Esophagus muscularis mucosa (tissue), 4 donors: ENCODE measurements around the gene GRID1. TPM values are rescaled to one million over a fixed set of nuclear protein-coding genes. Genes with fewer than 3 reads are reported as not detected.

Experiments used
- DNase-seq: peaks from one replicate; pipeline ENCODE4 v3.0.0-alpha.2; 2017; ENCODE audit errors: extremely low spot score
- H3K27ac ChIP-seq, 4 donors: fragments of 200-600 bp; sonication (generic); replicated peaks in 1 of 4; 1 replicate in 3 of 4; 2 replicates in 1 of 4; pipeline ENCODE4 v1.5.1; 2016 to 2019; ENCODE audit warnings: mild to moderate bottlenecking in 1 of 4
- H3K27me3 ChIP-seq, 4 donors: fragments of 200-600 bp; sonication (generic); one replicate each; pipeline versions ENCODE4 v1.5.1 to v1.6.0; 2016 to 2019
- H3K36me3 ChIP-seq, 4 donors: fragments of 200-600 bp; sonication (generic); one replicate each; pipeline ENCODE4 v1.5.1; 2016 to 2019
- H3K4me1 ChIP-seq, 4 donors: fragments of 200-600 bp; sonication (generic); one replicate each; pipeline ENCODE4 v1.5.1; 2016 to 2019
- H3K4me3 ChIP-seq, 4 donors: fragments of 200-600 bp; sonication (generic); 1 replicate in 2 of 4; 2 replicates in 2 of 4; pipeline ENCODE4 v1.5.1; 2016 to 2019; ENCODE audit warnings: mild to moderate bottlenecking in 4 of 4, moderate library complexity in 1 of 4
- H3K9me3 ChIP-seq, 4 donors: fragments of 200-600 bp; sonication (generic); 1 replicate in 3 of 4; 2 replicates in 1 of 4; pipeline ENCODE4 v1.5.1; 2016 to 2019
- CTCF ChIP-seq, 3 experiments: fragments of 200-600 bp in 2 of 3; fragments of 450-650 bp in 1 of 3; sonication (generic) in 2 of 3; IDR thresholded peaks; one replicate each; pipeline ENCODE4 v1.5.1; 2017 to 2019; ENCODE audit warnings: antibody characterized with exemption in 3 of 3, mild to moderate bottlenecking in 2 of 3, moderate library complexity in 1 of 3
- EP300 ChIP-seq: sonication (generic); formaldehyde crosslinking; IDR thresholded peaks from one replicate; pipeline ENCODE4 v1.6.1; 2017; ENCODE audit warnings: antibody characterized with exemption
- POLR2A ChIP-seq: fragments of 450-650 bp; IDR thresholded peaks from one replicate; pipeline ENCODE4 v1.6.1; 2017; ENCODE audit warnings: antibody characterized with exemption, moderate library complexity, mild to moderate bottlenecking, low read depth
- POLR2AphosphoS5 ChIP-seq, 2 donors: sonication (generic); formaldehyde crosslinking; IDR thresholded peaks; one replicate each; pipeline ENCODE4 v1.6.1; 2017; ENCODE audit warnings: antibody characterized with exemption in 2 of 2
- WGBS: methylation state at CpG from one replicate; pipeline ENCODE4 v1.1.5; 2018; 5-methylcytosine and 5-hydroxymethylcytosine counted together
- intact Hi-C: fragments of 100-400 bp; cut with DNase I; formaldehyde crosslinking; loops from one replicate; pipeline ENCODE4 v1.15.1; 2023
- total RNA-seq, 4 donors: library from RNA; depleted of rRNA; stranded (reverse); fragments of >200 nt; gene quantifications; one replicate each; pipeline versions ENCODE4 v1.1.0 to v1.2.1, GENCODE V29; 2016

GRID1 gene
- total RNA-seq, 4 donors from 2014 or later: under 0.01 to 1.3 (median 1.1) TPM

- Histone ChIP-seq H3K4me1 (no peaks in the 10 kb centered on the region), H3K9me3 (no peaks in the 10 kb centered on the region), H3K27ac (no peak overlapping the region), H3K27me3 (peaks cover 0 to 10% (median 0%) of the 10 kb centered on the region in 4 donors), H3K36me3 (no peaks in the 10 kb centered on the region), H3K4me3 (no peak overlapping the region)
- 68% methylated on average over 2 of the region's 2 CpGs for WGBS
- intact Hi-C loops: no loop called here
- no peak for TF ChIP-seq POLR2AphosphoS5 (IDR thresholded peaks at IDR 0.05)
- TF ChIP-seq POLR2A: no peak
- TF ChIP-seq EP300: no peak
- TF ChIP-seq CTCF (IDR thresholded peaks at IDR 0.05): no peak
- no peak for DNase-seq
Measured at GRCh38 chr10:86289577-86289868, 77.1 kb downstream of the GRID1 start.

GRCh38 chr10:86288695-86289576 lies 77.7 kb downstream of the GRID1 start:
- intact Hi-C loops: no loop called here
- H3K27me3 ChIP-seq: peaks cover 0 to 10% (median 0%) of the 10 kb centered on the region in 4 donors
- no peak for DNase-seq
- no peak for TF ChIP-seq POLR2A
- no peak for TF ChIP-seq POLR2AphosphoS5 (IDR thresholded peaks at IDR 0.05)
- no peaks in the 10 kb centered on the region for H3K9me3 ChIP-seq
- no peaks in the 10 kb centered on the region for H3K36me3 ChIP-seq
- no peaks in the 10 kb centered on the region for H3K4me1 ChIP-seq
- 87% methylated on average over 10 of the region's 10 CpGs for WGBS
- H3K27ac ChIP-seq: no peak overlapping the region
- no peak overlapping the region for H3K4me3 ChIP-seq

GRCh38 chr10:86287966-86288579 lies 78.5 kb downstream of the GRID1 start:
- peaks cover 0 to 10% (median 0%) of the 10 kb centered on the region in 4 donors for H3K27me3 ChIP-seq
- TF ChIP-seq CTCF (IDR thresholded peaks at IDR 0.05): no peak
- no peak for TF ChIP-seq POLR2A
- no peak for TF ChIP-seq EP300
- no peak for TF ChIP-seq POLR2AphosphoS5 (IDR thresholded peaks at IDR 0.05)
- H3K9me3 ChIP-seq: no peaks in the 10 kb centered on the region
- H3K36me3 ChIP-seq: no peaks in the 10 kb centered on the region
- no peak overlapping the region for H3K27ac ChIP-seq
- intact Hi-C loops: no loop called here
- H3K4me1 ChIP-seq: no peaks in the 10 kb centered on the region
- no peak for DNase-seq
- H3K4me3 ChIP-seq: no peak overlapping the region
- WGBS: 100% methylated on average over 1 of the region's 6 CpGs

GRCh38 chr10:86287110-86287793 lies 79.3 kb downstream of the GRID1 start:
- TF ChIP-seq POLR2AphosphoS5 (IDR thresholded peaks at IDR 0.05): no peak
- TF ChIP-seq POLR2A: no peak
- TF ChIP-seq CTCF (IDR thresholded peaks at IDR 0.05): no peak
- no peak for TF ChIP-seq EP300
- Histone ChIP-seq H3K27ac (no peak overlapping the region), H3K36me3 (no peaks in the 10 kb centered on the region), H3K4me3 (no peak overlapping the region), H3K27me3 (peaks cover 0 to 13% (median 0%) of the 10 kb centered on the region in 4 donors), H3K4me1 (no peaks in the 10 kb centered on the region), H3K9me3 (no peaks in the 10 kb centered on the region)
- intact Hi-C loops: no loop called here
- DNase-seq: no peak
- WGBS: 81% methylated on average over 10 of the region's 10 CpGs
